OCI-LY3 (cell line): ENCODE data around the gene ABLIM3.

Source experiments
- H2AFZ ChIP-seq: fragments of 200-600, 300-600 bp; shearing (Covaris generic); 2 replicates; pipeline ENCODE4 v1.6.0; 2014; ENCODE audit warnings: antibody characterized with exemption, low read depth, low read length
- H3K27ac ChIP-seq: fragments of 200-600, 300-600 bp; sonication (generic); 2 replicates; pipeline ENCODE4 v1.5.1; 2014; ENCODE audit warnings: mild to moderate bottlenecking, low read length, moderate library complexity, mixed read lengths
- H3K27me3 ChIP-seq: fragments of 200-600, 300-600 bp; sonication (generic); 2 replicates; pipeline ENCODE4 v1.6.1; 2014; ENCODE audit warnings: low read depth, low read length, mixed read lengths
- H3K36me3 ChIP-seq: fragments of 200-600, 300-600 bp; sonication (generic); replicated peaks from 2 replicates; pipeline ENCODE3; 2014; ENCODE audit warnings: low read depth, low read length, mixed read lengths
- H3K4me1 ChIP-seq: fragments of 300-600, 200-600 bp; sonication (generic); 2 replicates; pipeline ENCODE4 v1.6.1; 2014; ENCODE audit warnings: low read length, mixed read lengths
- H3K4me2 ChIP-seq: fragments of 200-600, 300-600 bp; sonication (generic); 2 replicates; pipeline ENCODE4 v1.6.1; 2014; ENCODE audit warnings: low read length, mixed read lengths
- H3K4me3 ChIP-seq: fragments of 300-600, 200-600 bp; sonication (generic); 2 replicates; pipeline ENCODE4 v1.5.1; 2014; ENCODE audit warnings: antibody characterized with exemption, mild to moderate bottlenecking, low read length, moderate library complexity
- H3K79me2 ChIP-seq: fragments of 300-600, 200-600 bp; shearing (Covaris generic); 2 replicates; pipeline ENCODE4 v1.6.1; 2014; ENCODE audit warnings: mild to moderate bottlenecking, low read length, mixed read lengths
- H3K9ac ChIP-seq: fragments of 300-600, 200-600 bp; shearing (Covaris generic); 2 replicates; pipeline ENCODE4 v1.6.0; 2014; ENCODE audit warnings: mild to moderate bottlenecking, low read length, moderate library complexity
- H3K9me3 ChIP-seq: fragments of 200-600, 300-600 bp; shearing (Covaris generic); 2 replicates; pipeline ENCODE4 v1.6.1; 2014; ENCODE audit warnings: low read length, mixed read lengths; ENCODE audit not compliant: insufficient read depth
- H4K20me1 ChIP-seq: fragments of 200-600, 300-600 bp; sonication (generic); 2 replicates; pipeline ENCODE4 v1.6.1; 2016; ENCODE audit warnings: low read length, mixed read lengths; ENCODE audit not compliant: insufficient read depth
- CTCF ChIP-seq: fragments of 200-600, 300-600 bp; sonication (generic); IDR thresholded peaks from 2 replicates; pipeline ENCODE4 v1.5.1; 2014; ENCODE audit warnings: antibody characterized with exemption, low read length, low read depth
- EZH2phosphoT487 ChIP-seq: fragments of 200-600 bp; shearing (Covaris generic); IDR thresholded peaks from 2 replicates; pipeline ENCODE4 v1.6.1; 2018; ENCODE audit warnings: antibody characterized with exemption, mixed run types, low read depth

The ABLIM3 gene

GRCh38 chr5:149161026-149161687 is 19.9 kb downstream of the ABLIM3 start:
- no peaks in the 10 kb centered on the region for H4K20me1 ChIP-seq
- no peaks in the 10 kb centered on the region for H3K9me3 ChIP-seq
- H3K27me3 ChIP-seq: peaks cover 5% of the 10 kb centered on the region
- no peak overlapping the region for H3K9ac ChIP-seq
- TF ChIP-seq EZH2phosphoT487: no peak
- TF ChIP-seq CTCF: no peak
- H2AFZ ChIP-seq: no peak overlapping the region
- H3K4me3 ChIP-seq: no peak overlapping the region
- H3K79me2 ChIP-seq: no peaks in the 10 kb centered on the region
- H3K4me2 ChIP-seq: no peak overlapping the region
- no peaks in the 10 kb centered on the region for H3K36me3 ChIP-seq
- H3K27ac ChIP-seq: no peak overlapping the region
- peaks cover 13% of the 10 kb centered on the region for H3K4me1 ChIP-seq

GRCh38 chr5:149161850-149162249 is 20.6 kb downstream of the ABLIM3 start:
- H3K27me3 ChIP-seq: peaks cover 5% of the 10 kb centered on the region
- no peak overlapping the region for H3K9ac ChIP-seq
- H3K4me1 ChIP-seq: peaks cover 10% of the 10 kb centered on the region
- no peaks in the 10 kb centered on the region for H3K9me3 ChIP-seq
- no peak overlapping the region for H3K4me3 ChIP-seq
- no peaks in the 10 kb centered on the region for H3K36me3 ChIP-seq
- H4K20me1 ChIP-seq: no peaks in the 10 kb centered on the region
- no peaks in the 10 kb centered on the region for H3K79me2 ChIP-seq
- no peak overlapping the region for H3K4me2 ChIP-seq
- H2AFZ ChIP-seq: no peak overlapping the region
- TF ChIP-seq CTCF (no peak), EZH2phosphoT487 (no peak)
- H3K27ac ChIP-seq: no peak overlapping the region

- no peaks in the 10 kb centered on the region for H4K20me1 ChIP-seq
- H3K4me3 ChIP-seq: no peak overlapping the region
- H3K4me1 ChIP-seq: peaks cover 10% of the 10 kb centered on the region
- H3K4me2 ChIP-seq: peak overlapping the region; percentile 24
- no peaks in the 10 kb centered on the region for H3K36me3 ChIP-seq
- peaks cover 5% of the 10 kb centered on the region for H3K27me3 ChIP-seq
- H3K27ac ChIP-seq: no peak overlapping the region
- H3K9me3 ChIP-seq: no peaks in the 10 kb centered on the region
- TF ChIP-seq CTCF (no peak), EZH2phosphoT487 (no peak)
- H2AFZ ChIP-seq: no peak overlapping the region
- H3K79me2 ChIP-seq: no peaks in the 10 kb centered on the region
- no peak overlapping the region for H3K9ac ChIP-seq
Observed at GRCh38 chr5:149162401-149163084, 21.2 kb downstream of the ABLIM3 start.

DNA sequence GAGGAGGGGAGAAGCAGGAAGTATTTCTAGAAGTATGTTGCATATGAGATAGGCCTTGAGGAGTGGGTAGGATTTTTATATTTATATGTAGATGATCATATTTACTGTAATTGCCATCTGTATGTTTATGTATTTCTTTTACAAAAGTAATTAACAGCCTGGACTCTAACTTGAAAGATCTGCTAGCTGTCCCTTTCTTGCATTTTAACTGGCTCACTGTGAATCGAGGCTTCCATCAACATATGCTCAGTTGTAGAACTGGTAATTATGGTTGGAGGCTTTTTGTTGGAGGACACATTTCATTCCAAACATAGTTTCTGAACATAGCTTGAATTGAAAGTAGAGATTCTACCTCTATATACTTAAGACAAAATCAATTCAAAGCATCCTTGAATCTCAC is 23.4 kb downstream of the ABLIM3 start:
- H3K4me3 ChIP-seq: no peak overlapping the region
- no peak overlapping the region for H3K9ac ChIP-seq
- no peak overlapping the region for H2AFZ ChIP-seq
- TF ChIP-seq CTCF (no peak), EZH2phosphoT487 (no peak)
- H3K79me2 ChIP-seq: no peaks in the 10 kb centered on the region
- no peaks in the 10 kb centered on the region for H3K36me3 ChIP-seq
- H4K20me1 ChIP-seq: no peaks in the 10 kb centered on the region
- H3K4me2 ChIP-seq: no peak overlapping the region
- H3K27ac ChIP-seq: no peak overlapping the region
- peaks cover 8% of the 10 kb centered on the region for H3K27me3 ChIP-seq
- H3K4me1 ChIP-seq: peaks cover 10% of the 10 kb centered on the region
- H3K9me3 ChIP-seq: no peaks in the 10 kb centered on the region
